ENCODE results near the gene C2CD4D.

GRCh38 chr1:151809985-151810556, 29.5 kb downstream of the C2CD4D start:
- TF ChIP-seq, protein P1, sequence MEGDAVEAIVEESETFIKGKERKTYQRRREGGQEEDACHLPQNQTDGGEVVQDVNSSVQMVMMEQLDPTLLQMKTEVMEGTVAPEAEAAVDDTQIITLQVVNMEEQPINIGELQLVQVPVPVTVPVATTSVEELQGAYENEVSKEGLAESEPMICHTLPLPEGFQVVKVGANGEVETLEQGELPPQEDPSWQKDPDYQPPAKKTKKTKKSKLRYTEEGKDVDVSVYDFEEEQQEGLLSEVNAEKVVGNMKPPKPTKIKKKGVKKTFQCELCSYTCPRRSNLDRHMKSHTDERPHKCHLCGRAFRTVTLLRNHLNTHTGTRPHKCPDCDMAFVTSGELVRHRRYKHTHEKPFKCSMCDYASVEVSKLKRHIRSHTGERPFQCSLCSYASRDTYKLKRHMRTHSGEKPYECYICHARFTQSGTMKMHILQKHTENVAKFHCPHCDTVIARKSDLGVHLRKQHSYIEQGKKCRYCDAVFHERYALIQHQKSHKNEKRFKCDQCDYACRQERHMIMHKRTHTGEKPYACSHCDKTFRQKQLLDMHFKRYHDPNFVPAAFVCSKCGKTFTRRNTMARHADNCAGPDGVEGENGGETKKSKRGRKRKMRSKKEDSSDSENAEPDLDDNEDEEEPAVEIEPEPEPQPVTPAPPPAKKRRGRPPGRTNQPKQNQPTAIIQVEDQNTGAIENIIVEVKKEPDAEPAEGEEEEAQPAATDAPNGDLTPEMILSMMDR (IDR thresholded peaks at IDR 0.05), result no peak
- no peak for TF ChIP-seq POLR2A (IDR thresholded peaks at IDR 0.05)
